ENCODE data around the gene CCDC192. TPM values are rescaled to one million over a fixed set of nuclear protein-coding genes. Genes with fewer than 3 reads are reported as not detected.

The CCDC192 gene
- total and polyA plus RNA-seq, 2 donors (not counting 3 experiments of a cell fraction or from before 2014, with no cell fraction given) = not detected

- CTCF ChIA-PET = interaction anchor here (0.8 to 2.0 kb wide), 3 partner anchors 447 to 744 kb away, joined by 3 to 5 read pairs (median 4); no protein-coding TSS in a partner anchor
- Histone ChIP-seq H3K36me3 (ENCODE audit: control insufficient read depth in 2 of 2, extremely low read depth in 1 of 2, insufficient read depth in 2 of 2, low read length in 2 of 2) (no peaks in the 10 kb centered on the region), H3K9ac (replicated peaks; ENCODE audit: extremely low read depth, insufficient read depth, low read length) (no peak overlapping the region), H3K4me2 (ENCODE audit: insufficient read depth, low read length) (no peak overlapping the region), H3K27me3 (ENCODE audit: control insufficient read depth in 2 of 2, insufficient read depth in 2 of 2, low read length in 2 of 2) (no peaks in the 10 kb centered on the region), H3K9me3 (replicated peaks; ENCODE audit: control insufficient read depth, insufficient read depth, low read length) (no peaks in the 10 kb centered on the region), H3K79me2 (ENCODE audit: control insufficient read depth, insufficient read depth, low read length) (no peaks in the 10 kb centered on the region), H3K27ac (ENCODE audit: insufficient read depth, low read depth, low read length) (no peak overlapping the region), H3K9me1 (replicated peaks; ENCODE audit: control insufficient read depth, extremely low read depth, insufficient read depth, low read length) (no peaks in the 10 kb centered on the region), H3K4me3 (replicated peaks in 1 of 3; ENCODE audit: insufficient read depth in 1 of 3, low read depth in 1 of 3, low read length in 3 of 3) (no peak overlapping the region), H3K4me1 (ENCODE audit: control insufficient read depth, extremely low read depth, insufficient read depth, low read length) (peaks cover 4% of the 10 kb centered on the region), H4K20me1 (replicated peaks; ENCODE audit: control insufficient read depth, extremely low read depth, insufficient read depth, low read length) (no peaks in the 10 kb centered on the region), H2AFZ (ENCODE audit: low read depth, low read length) (no peak overlapping the region)
- POLR2A ChIA-PET = no interaction called here
- dilution Hi-C loops (cut with MboI; ENCODE audit: extremely low pct_ligation_motif_present, low sequenced_read_pairs) (no loop called here), intact Hi-C loops (cut with micrococcal nuclease) (loop anchor here (5.0 kb wide), 3 partner anchors 58 to 1088 kb away; no protein-coding TSS in a partner anchor)
- no peak for TF ChIP-seq CTCF (IDR thresholded peaks at IDR 0.05; ENCODE audit: extremely low read depth in 1 of 2, insufficient read depth in 1 of 2, low read depth in 1 of 2, low read length in 2 of 2)
- TF ChIP-seq POLR2AphosphoS5 (IDR thresholded peaks at IDR 0.05; ENCODE audit: insufficient read depth, low read depth, low read length) = no peak
- no peak for TF ChIP-seq MYC (IDR thresholded peaks at IDR 0.05; ENCODE audit: low read depth, low read length)
- no peak for TF ChIP-seq EZH2 (IDR thresholded peaks at IDR 0.05; ENCODE audit: borderline replicate concordance, low read depth, low read length, severe bottlenecking)
- no peak for TF ChIP-seq POLR2A (IDR thresholded peaks at IDR 0.05; ENCODE audit: low read depth, low read length)
- TF ChIP-seq MAX (IDR thresholded peaks at IDR 0.05; ENCODE audit: insufficient read depth, insufficient read length) = no peak
- DNase-seq (ENCODE audit: low read depth, low spot score) = no peak
- BruUV-seq (replicated peaks) = no TSS peak
- no peak for FAIRE-seq
These were observed 51.5 kb downstream of the CCDC192 start for GRCh38 chr5:127754706-127755105.

Measured in endothelial cell of umbilical vein (primary cell).